Transverse colon (tissue), 4 donors: ENCODE results near the gene INO80E.

Experiments
- CTCF ChIP-seq, 5 experiments: fragments of 200-600 bp in 3 of 5; fragments of 450-650 bp in 2 of 5; sonication (generic) in 3 of 5; IDR thresholded peaks; 1 replicate in 2 of 5; 2 replicates in 3 of 5; pipeline ENCODE4 v1.5.1; 2016 to 2017; ENCODE audit warnings: antibody characterized with exemption in 5 of 5, inconsistent platforms in 3 of 5, mild to moderate bottlenecking in 2 of 5, moderate library complexity in 1 of 5
- EP300 ChIP-seq: sonication (generic); formaldehyde crosslinking; IDR thresholded peaks from one replicate; pipeline ENCODE4 v1.6.1; 2017; ENCODE audit warnings: antibody characterized with exemption, low read depth
- POLR2A ChIP-seq: fragments of 450-650 bp; IDR thresholded peaks from one replicate; pipeline ENCODE4 v1.6.1; 2016; ENCODE audit warnings: antibody characterized with exemption, mild to moderate bottlenecking, moderate library complexity
- POLR2AphosphoS5 ChIP-seq, 3 donors: sonication (generic); formaldehyde crosslinking; IDR thresholded peaks; one replicate each; pipeline ENCODE4 v1.6.1; 2016; ENCODE audit warnings: antibody characterized with exemption in 3 of 3

DNA sequence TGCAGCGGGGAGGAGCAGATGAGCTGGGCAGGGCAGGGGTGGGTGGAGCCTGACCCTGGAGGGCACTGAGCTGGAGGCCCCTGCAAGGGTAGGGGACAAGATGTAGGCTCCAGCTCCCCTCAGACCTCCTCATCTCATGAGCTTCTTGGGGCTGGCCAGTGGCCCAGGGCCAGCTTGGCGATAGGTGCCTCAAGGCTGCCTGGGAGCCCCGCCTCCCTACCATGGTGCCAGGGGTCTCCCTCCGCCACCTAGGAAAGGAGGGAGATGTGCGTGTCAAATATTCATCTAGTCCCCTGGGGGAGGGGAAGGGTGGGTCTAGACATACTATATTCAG is 4.5 kb upstream of the INO80E start:
- no peak for TF ChIP-seq POLR2A
- no peak for TF ChIP-seq CTCF (IDR thresholded peaks at IDR 0.05)
- TF ChIP-seq POLR2AphosphoS5 (IDR thresholded peaks at IDR 0.05), result no peak
- no peak for TF ChIP-seq EP300
